GM19455 (cell line): ENCODE data around the gene BAG5.

Source experiments
- ATAC-seq: cut with Tn5 transposase; IDR thresholded peaks from one replicate; pipeline ENCODE4 v1.9.1; 2021; ENCODE audit not compliant: unreplicated experiment

Gene BAG5

GRCh38 chr14:103547455-103547940, 15.0 kb downstream of the BAG5 start:
- no peak for ATAC-seq

- ATAC-seq = no peak
Observed at GRCh38 chr14:103546652-103547454, 15.6 kb downstream of the BAG5 start.

GRCh38 chr14:103545915-103546651, 16.4 kb downstream of the BAG5 start:
- no peak for ATAC-seq

- ATAC-seq = no peak
Observed at GRCh38 chr14:103545219-103545914, 17.1 kb downstream of the BAG5 start.

GRCh38 chr14:103544388-103545218, 17.9 kb downstream of the BAG5 start:
- ATAC-seq = no peak

- no peak for ATAC-seq
Observed at GRCh38 chr14:103543721-103544387, 18.6 kb downstream of the BAG5 start.

GRCh38 chr14:103543140-103543539, 19.3 kb downstream of the BAG5 start:
- no peak for ATAC-seq

- ATAC-seq = no peak
Observed at GRCh38 chr14:103542605-103543088, 19.8 kb downstream of the BAG5 start.

- no peak for ATAC-seq
Observed at GRCh38 chr14:103541709-103542604, 20.5 kb downstream of the BAG5 start.

GRCh38 chr14:103540821-103541708, 21.4 kb downstream of the BAG5 start:
- ATAC-seq = no peak

- ATAC-seq = no peak
Observed at GRCh38 chr14:103539056-103539825, 23.2 kb downstream of the BAG5 start.

GRCh38 chr14:103538291-103539055, 24.0 kb downstream of the BAG5 start:
- ATAC-seq = no peak

GRCh38 chr14:103537175-103537990, 25.1 kb downstream of the BAG5 start:
- ATAC-seq = no peak

- ATAC-seq = no peak
Observed at GRCh38 chr14:103536693-103537092, 25.8 kb downstream of the BAG5 start.

- no peak for ATAC-seq
Observed at GRCh38 chr14:103535891-103536565, 26.4 kb downstream of the BAG5 start.
